Fibroblast of villous mesenchyme (primary cell): ENCODE measurements around the gene USP30. TPM values are rescaled to one million over a fixed set of nuclear protein-coding genes. Genes with fewer than 3 reads are reported as not detected.

Source experiments
- DNase-seq: peaks from one replicate; pipeline ENCODE4 v3.0.0-alpha.2; 2010; ENCODE audit warnings: low read depth
- H3K4me3 ChIP-seq: 2 replicates; pipeline ENCODE4 v1.5.1; 2011; ENCODE audit warnings: low read depth, mild to moderate bottlenecking, low read length
- CTCF ChIP-seq: IDR thresholded peaks from 2 replicates; pipeline ENCODE4 v1.5.1; 2012; ENCODE audit warnings: low read depth, mild to moderate bottlenecking, low read length; ENCODE audit not compliant: insufficient read depth
- small RNA-seq: library from RNA; depleted of rRNA; stranded (forward); fragments of <200 nt; gene quantifications from one replicate; pipeline ENCODE3, GENCODE V24; 2012
- total RNA-seq: library from RNA; depleted of rRNA; stranded (reverse); fragments of >200 nt; gene quantifications from 2 replicates; pipeline ENCODE4 v1.2.3, GENCODE V29; 2012

USP30 gene
- total RNA-seq, 1 donor, result 9.1 TPM

GRCh38 chr12:109137055-109137454 is 84.7 kb downstream of the USP30 start:
- DNase-seq, result no peak
- no peak overlapping the region for H3K4me3 ChIP-seq
- TF ChIP-seq CTCF, result no peak

Small RNAs within 50 kb of the gene (small RNA-seq; reads per million reads assigned to genes)
- gene AC190387.1, result not detected
- not detected for gene RNA5SP372

Other genes starting within 250 kb of the USP30 start
- gene SSH1, start 195.0 kb upstream of the USP30 start, total RNA-seq, result 27.2 and 34.1 TPM in 2 replicates
- not detected in 2 replicates for gene DAO, start 172.5 kb upstream of the USP30 start, total RNA-seq
- gene SVOP, start 31.5 kb upstream of the USP30 start, total RNA-seq, result not detected in 2 replicates
- gene ALKBH2, start 40.9 kb downstream of the USP30 start, total RNA-seq, result 13.2 and 16.0 TPM in 2 replicates
- 16.4 and 31.5 TPM in 2 replicates for gene UNG, start 45.0 kb downstream of the USP30 start, total RNA-seq
- 3.9 and 5.5 TPM in 2 replicates for gene ACACB, start 64.0 kb downstream of the USP30 start, total RNA-seq